Kidney tubule cell (primary cell): ENCODE results near the gene ANKRD65.
"Not testable (repeated sequence)": the region's sequence is repeated elsewhere in the genome, so short reads cannot be mapped to it uniquely, and the experiment has no call there.

Experiments used
- DNase-seq: peaks from one replicate; pipeline ENCODE4 v3.0.0-alpha.2; 2018; ENCODE audit warnings: low spot score

The ANKRD65 gene

DNA sequence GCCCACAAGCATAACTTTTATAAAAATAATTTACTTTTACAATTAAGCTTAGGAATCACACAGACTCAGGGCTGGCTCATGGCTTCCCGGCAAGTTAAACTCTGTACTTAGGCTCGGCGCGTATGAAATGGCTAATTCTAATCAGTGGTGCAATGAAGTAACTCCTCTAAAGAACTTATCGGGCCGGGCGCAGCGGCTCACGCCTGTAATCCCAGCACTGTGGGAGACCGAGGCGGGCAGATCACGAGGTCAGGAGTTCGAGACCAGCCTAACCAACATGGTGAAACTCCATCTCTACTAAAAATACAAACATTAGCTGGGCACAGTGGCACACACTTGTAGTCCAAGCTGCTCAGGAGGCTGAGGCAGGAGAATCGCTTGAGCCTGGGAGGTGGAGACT is 51.0 kb downstream of the ANKRD65 start:
- not testable (repeated sequence) for DNase-seq
